Fibroblast of lung (primary cell): ENCODE measurements around the gene OASL. TPM values are rescaled to one million over a fixed set of nuclear protein-coding genes. Genes with fewer than 3 reads are reported as not detected.

Experiments
- polyA plus RNA-seq, 2 donors: library from polyadenylated mRNA; depleted of rRNA in 1 of 2; stranded (reverse) in 1 of 2; unstranded in 1 of 2; fragments of >200 nt; gene quantifications; 2 replicates each; pipeline ENCODE4 v1.2.1, GENCODE V29; 2011 to 2012; ENCODE audit warnings: missing spikeins in 1 of 2
- total RNA-seq: library from RNA; depleted of rRNA; stranded (reverse); fragments of >200 nt; gene quantifications from 2 replicates; pipeline ENCODE4 v1.2.1, GENCODE V29; 2014

OASL gene
- total and polyA plus RNA-seq, 2 donors (not counting 1 experiment from before 2014, with no cell fraction given) = 0.07 to 1.2 TPM

Other genes starting within 250 kb of the OASL start
- gene SPPL3, start 134.9 kb downstream of the OASL start, total RNA-seq = 5.1 and 7.1 TPM in 2 replicates
- gene SPPL3, start 134.9 kb downstream of the OASL start, polyA plus RNA-seq = 41.4 and 42.6 TPM in 2 replicates
- gene HNF1A, start 60.7 kb downstream of the OASL start, total RNA-seq = not detected in 2 replicates
- not detected in 2 replicates for gene HNF1A, start 60.7 kb downstream of the OASL start, polyA plus RNA-seq
- gene C12orf43, start 22.8 kb downstream of the OASL start, total RNA-seq = 11.4 and 15.2 TPM in 2 replicates
- 14.7 and 18.1 TPM in 2 replicates for gene C12orf43, start 22.8 kb downstream of the OASL start, polyA plus RNA-seq
- gene P2RX7, start 93.6 kb upstream of the OASL start, total RNA-seq = 16.7 and 17.2 TPM in 2 replicates
- gene P2RX7, start 93.6 kb upstream of the OASL start, polyA plus RNA-seq = 1.9 and 2.7 TPM in 2 replicates
- 27.7 and 59.8 TPM in 2 replicates for gene P2RX4, start 170.9 kb upstream of the OASL start, total RNA-seq
- gene P2RX4, start 170.9 kb upstream of the OASL start, polyA plus RNA-seq = 27.2 and 39.0 TPM in 2 replicates